GM12891 (cell line): ENCODE data around the gene LAG3.

Experiments
- POLR2A ChIP-seq: IDR thresholded peaks from 2 replicates; pipeline ENCODE4 v1.6.1; 2011; ENCODE audit warnings: low read depth, low read length, control low read depth
- POLR2AphosphoS5 ChIP-seq: IDR thresholded peaks from 2 replicates; pipeline ENCODE4 v1.6.1; 2011; ENCODE audit warnings: low read depth, low read length, control low read depth
- SPI1 ChIP-seq: IDR thresholded peaks from 2 replicates; pipeline ENCODE4 v1.6.1; 2011; ENCODE audit warnings: low read depth, low read length, control low read depth
- TAF1 ChIP-seq: IDR thresholded peaks from 2 replicates; pipeline ENCODE4 v1.6.1; 2011; ENCODE audit warnings: low read depth, low read length, control low read depth

GRCh38 chr12:6787309-6787708 lies 15.0 kb downstream of the LAG3 start:
- TF ChIP-seq POLR2AphosphoS5 (no peak), TAF1 (no peak), POLR2A (no peak), SPI1 (no peak)
